Activated naive CD8-positive, alpha-beta T cell treated with anti-CD3 and anti-CD28 coated beads, Interleukin-2, amount 10 ng/mL, durations not matched to agents 7 days and 5 days (primary cell): ENCODE results near the gene CCNA2. TPM values are rescaled to one million over a fixed set of nuclear protein-coding genes. Genes with fewer than 3 reads are reported as not detected.

Experiments
- ATAC-seq: fragments of 150-1000 bp; cut with Tn5 transposase; one replicate; pipeline ENCODE4 v1.10.0; 2021; ENCODE audit warnings: low read depth, moderate library complexity
- POLR2A ChIA-PET: fragments of 350-600 bp; sonication (Branson Sonifier 250); formaldehyde crosslinking; loops from one replicate; lab custom pipeline; 2021; ENCODE audit warnings: antibody characterized with exemption; lab: Charles Lee
- DNase-seq: peaks from one replicate; pipeline ENCODE4 v3.0.0; 2021
- H3K27ac Mint-ChIP-seq: one replicate; pipeline ENCODE4 v1.8.0; 2022; ENCODE audit warnings: mild to moderate bottlenecking, mixed read lengths
- H3K27me3 Mint-ChIP-seq: one replicate; pipeline ENCODE4 v1.8.0; 2022; ENCODE audit warnings: mild to moderate bottlenecking, moderate library complexity, mixed read lengths
- H3K36me3 Mint-ChIP-seq: one replicate; pipeline ENCODE4 v1.8.0; 2021; ENCODE audit warnings: mild to moderate bottlenecking, mixed read lengths
- H3K4me1 Mint-ChIP-seq: one replicate; pipeline ENCODE4 v1.8.0; 2021; ENCODE audit warnings: mixed read lengths
- H3K4me3 Mint-ChIP-seq: one replicate; pipeline ENCODE4 v1.8.0; 2022; ENCODE audit warnings: mild to moderate bottlenecking, moderate library complexity, mixed read lengths
- H3K9me3 Mint-ChIP-seq: one replicate; pipeline ENCODE4 v1.8.0; 2021; ENCODE audit warnings: mixed read lengths
- total RNA-seq, 2 experiments: library from RNA; stranded (reverse); gene quantifications; one replicate each; pipeline ENCODE4 v1.2.3, GENCODE V29; 2021

Gene CCNA2
- total RNA-seq, 2 experiments from 2014 or later, result 84.8 to 86.4 TPM

- DNase-seq (peak; percentile 53), ATAC-seq (peak; percentile 29)
- Mint-ChIP-seq H3K27me3 (no peaks in the 10 kb centered on the region), H3K9me3 (no peaks in the 10 kb centered on the region), H3K4me1 (peaks cover 25% of the 10 kb centered on the region), H3K27ac (peak overlapping the region; percentile 98), H3K4me3 (peak overlapping the region; percentile 98), H3K36me3 (peaks cover 34% of the 10 kb centered on the region)
- POLR2A ChIA-PET, result interaction anchor here (1.0 to 5.4 kb wide), 2 partner anchors 22 to 127 kb away, joined by 3 to 39 read pairs; partner anchors contain the start of genes ANXA5 and EXOSC9
Observed at GRCh38 chr4:121822796-121823504, 733 bp downstream of the CCNA2 start.

GRCh38 chr4:121822047-121822446, 1.6 kb downstream of the CCNA2 start:
- Mint-ChIP-seq H3K27me3 (no peaks in the 10 kb centered on the region), H3K36me3 (peaks cover 38% of the 10 kb centered on the region), H3K27ac (peak overlapping the region; percentile 98), H3K9me3 (no peaks in the 10 kb centered on the region), H3K4me3 (peak overlapping the region; percentile 98), H3K4me1 (peaks cover 30% of the 10 kb centered on the region)
- POLR2A ChIA-PET, result interaction anchor here (1.5 to 5.4 kb wide), 2 partner anchors 21 to 48 kb away, joined by 4 to 39 read pairs; partner anchors contain the start of genes BBS7 and EXOSC9
- ATAC-seq, result no peak
- DNase-seq, result no peak

- H3K4me1 Mint-ChIP-seq, result peaks cover 34% of the 10 kb centered on the region
- peaks cover 43% of the 10 kb centered on the region for H3K36me3 Mint-ChIP-seq
- no peaks in the 10 kb centered on the region for H3K9me3 Mint-ChIP-seq
- H3K27ac Mint-ChIP-seq, result peak overlapping the region; percentile 40
- no peaks in the 10 kb centered on the region for H3K27me3 Mint-ChIP-seq
- POLR2A ChIA-PET, result interaction anchor here (0.6 to 1.0 kb wide), 3 partner anchors 18 to 778 kb away, joined by 3 to 6 read pairs (median 3); partner anchors contain the start of gene EXOSC9
- ATAC-seq, result no peak
- DNase-seq, result no peak
- H3K4me3 Mint-ChIP-seq, result no peak overlapping the region
Observed at GRCh38 chr4:121819216-121819965, 4.3 kb downstream of the CCNA2 start.

GRCh38 chr4:121818215-121818614, 5.5 kb downstream of the CCNA2 start:
- Mint-ChIP-seq H3K27ac (peak overlapping the region; percentile 77), H3K9me3 (no peaks in the 10 kb centered on the region), H3K27me3 (no peaks in the 10 kb centered on the region), H3K4me1 (peaks cover 37% of the 10 kb centered on the region), H3K36me3 (peaks cover 42% of the 10 kb centered on the region), H3K4me3 (peak overlapping the region; percentile 23)
- no peak for ATAC-seq
- POLR2A ChIA-PET, result no interaction called here
- DNase-seq, result no peak

- no peak overlapping the region for H3K4me3 Mint-ChIP-seq
- peaks cover 44% of the 10 kb centered on the region for H3K36me3 Mint-ChIP-seq
- H3K9me3 Mint-ChIP-seq, result no peaks in the 10 kb centered on the region
- peak overlapping the region; percentile 77 for H3K27ac Mint-ChIP-seq
- ATAC-seq (no peak), DNase-seq (no peak)
- POLR2A ChIA-PET, result no interaction called here
- H3K4me1 Mint-ChIP-seq, result peaks cover 37% of the 10 kb centered on the region
- H3K27me3 Mint-ChIP-seq, result no peaks in the 10 kb centered on the region
Observed at GRCh38 chr4:121817701-121818100, 6.0 kb downstream of the CCNA2 start.

- peaks cover 36% of the 10 kb centered on the region for H3K4me1 Mint-ChIP-seq
- POLR2A ChIA-PET, result no interaction called here
- H3K9me3 Mint-ChIP-seq, result no peaks in the 10 kb centered on the region
- ATAC-seq, result no peak
- no peak for DNase-seq
- H3K27me3 Mint-ChIP-seq, result no peaks in the 10 kb centered on the region
- peaks cover 41% of the 10 kb centered on the region for H3K36me3 Mint-ChIP-seq
- no peak overlapping the region for H3K4me3 Mint-ChIP-seq
- H3K27ac Mint-ChIP-seq, result no peak overlapping the region
Observed at GRCh38 chr4:121817006-121817405, 6.7 kb downstream of the CCNA2 start.

- Mint-ChIP-seq H3K4me1 (peaks cover 36% of the 10 kb centered on the region), H3K27ac (no peak overlapping the region), H3K9me3 (no peaks in the 10 kb centered on the region), H3K4me3 (no peak overlapping the region), H3K27me3 (no peaks in the 10 kb centered on the region), H3K36me3 (peaks cover 37% of the 10 kb centered on the region)
- POLR2A ChIA-PET, result interaction anchor here (1.7 kb wide), 1 partner anchor 13 kb away, joined by 5 read pairs; the partner anchor contains the start of gene EXOSC9
- ATAC-seq (no peak), DNase-seq (no peak)
Observed at GRCh38 chr4:121814756-121815155, 8.9 kb downstream of the CCNA2 start.

- peak overlapping the region; percentile 76 for H3K27ac Mint-ChIP-seq
- H3K36me3 Mint-ChIP-seq, result peaks cover 26% of the 10 kb centered on the region
- no peak for DNase-seq
- H3K4me3 Mint-ChIP-seq, result peak overlapping the region; percentile 45
- POLR2A ChIA-PET, result interaction anchor here (1.2 kb wide), 1 partner anchor 10 kb away, joined by 3 read pairs; the partner anchor contains the start of gene EXOSC9
- H3K27me3 Mint-ChIP-seq, result no peaks in the 10 kb centered on the region
- H3K9me3 Mint-ChIP-seq, result no peaks in the 10 kb centered on the region
- peak; percentile 88 for ATAC-seq
- H3K4me1 Mint-ChIP-seq, result peaks cover 19% of the 10 kb centered on the region
Observed at GRCh38 chr4:121811122-121811521, 12.6 kb downstream of the CCNA2 start.

- POLR2A ChIA-PET, result no interaction called here
- no peaks in the 10 kb centered on the region for H3K9me3 Mint-ChIP-seq
- H3K27ac Mint-ChIP-seq, result no peak overlapping the region
- no peak overlapping the region for H3K4me3 Mint-ChIP-seq
- DNase-seq, result no peak
- H3K4me1 Mint-ChIP-seq, result peaks cover 31% of the 10 kb centered on the region
- peaks cover 30% of the 10 kb centered on the region for H3K36me3 Mint-ChIP-seq
- no peaks in the 10 kb centered on the region for H3K27me3 Mint-ChIP-seq
- no peak for ATAC-seq
Observed at GRCh38 chr4:121806411-121806810, 17.3 kb downstream of the CCNA2 start.

GRCh38 chr4:121801715-121802075, 22.0 kb downstream of the CCNA2 start:
- DNase-seq (no peak), ATAC-seq (no peak)
- H3K27ac Mint-ChIP-seq, result peak overlapping the region; percentile 93
- peaks cover 19% of the 10 kb centered on the region for H3K36me3 Mint-ChIP-seq
- peak overlapping the region; percentile 87 for H3K4me3 Mint-ChIP-seq
- peaks cover 36% of the 10 kb centered on the region for H3K4me1 Mint-ChIP-seq
- POLR2A ChIA-PET, result interaction anchor here (0.7 to 3.8 kb wide), 8 partner anchors 9 to 105 kb away, joined by 3 to 39 read pairs (median 4); partner anchors contain the start of genes ANXA5, BBS7 and CCNA2
- no peaks in the 10 kb centered on the region for H3K27me3 Mint-ChIP-seq
- no peaks in the 10 kb centered on the region for H3K9me3 Mint-ChIP-seq

GRCh38 chr4:121800961-121801714, 22.5 kb downstream of the CCNA2 start, which contains the start of gene EXOSC9:
EXOSC9 (plus strand) TSS chr4:121801323; CDS start chr4:121801425, 102 bp downstream.
- H3K4me1 Mint-ChIP-seq, result peaks cover 37% of the 10 kb centered on the region
- H3K4me3 Mint-ChIP-seq, result peak within 1 kb of the TSS; percentile 87

GRCh38 chr4:121800638-121800960, 23.1 kb downstream of the CCNA2 start:
- peaks cover 15% of the 10 kb centered on the region for H3K36me3 Mint-ChIP-seq
- DNase-seq (no peak), ATAC-seq (no peak)
- peaks cover 42% of the 10 kb centered on the region for H3K4me1 Mint-ChIP-seq
- H3K4me3 Mint-ChIP-seq, result peak overlapping the region; percentile 87
- H3K27ac Mint-ChIP-seq, result peak overlapping the region; percentile 93
- POLR2A ChIA-PET, result interaction anchor here (0.9 to 3.8 kb wide), 5 partner anchors 15 to 104 kb away, joined by 3 to 39 read pairs (median 5); partner anchors contain the start of genes ANXA5, BBS7 and CCNA2
- H3K27me3 Mint-ChIP-seq, result no peaks in the 10 kb centered on the region
- H3K9me3 Mint-ChIP-seq, result no peaks in the 10 kb centered on the region

More at GRCh38 chr4:121800961-121801714, 22.5 kb downstream of the CCNA2 start, which contains the start of gene EXOSC9:
- POLR2A ChIA-PET, result interaction anchor here (0.9 to 3.8 kb wide), 7 partner anchors 9 to 105 kb away, joined by 3 to 39 read pairs (median 5); partner anchors contain the start of genes ANXA5, BBS7 and CCNA2
- Mint-ChIP-seq H3K27me3 (no peaks in the 10 kb centered on the region), H3K9me3 (no peaks in the 10 kb centered on the region), H3K27ac (peak within 1 kb of the TSS; percentile 93), H3K36me3 (peaks cover 15% of the 10 kb centered on the region)
- ATAC-seq (peak; percentile 87), DNase-seq (peak; percentile 95)
